Measurements from ENCODE around the gene IL2RA.

GRCh38 chr10:6024334-6024682 lies 37.9 kb downstream of the IL2RA start:
- TF ChIP-seq EZH2phosphoT487 (IDR thresholded peaks at IDR 0.05; ENCODE audit: borderline replicate concordance, low read length) = no peak
- TF ChIP-seq EZH2 (IDR thresholded peaks at IDR 0.05; ENCODE audit: low read length, unreplicated experiment) = no peak

Measured in PC-3 (cell line).